Measurements from ENCODE around the gene GSKIP.

Gene GSKIP

DNA sequence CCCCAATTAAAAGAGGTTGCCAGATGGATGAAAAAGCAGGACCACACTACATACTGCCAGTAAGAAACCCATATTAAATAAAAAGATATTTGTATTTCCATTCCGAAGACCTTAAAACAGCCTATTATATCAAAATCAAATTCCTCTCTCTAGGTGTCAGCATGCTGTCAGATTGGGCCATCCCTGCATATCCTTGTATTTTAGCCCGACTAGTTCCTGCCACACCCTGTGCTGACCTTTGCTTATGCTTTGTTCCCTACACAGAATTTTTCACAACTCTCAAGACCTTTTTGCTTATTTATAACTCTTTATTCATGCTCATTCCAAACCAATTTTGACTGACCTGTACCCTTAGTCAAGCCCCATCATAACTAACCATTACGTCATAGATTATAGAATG lies 12.8 kb downstream of the GSKIP start:
- no peak for DNase-seq (ENCODE audit: low spot score)

DNA sequence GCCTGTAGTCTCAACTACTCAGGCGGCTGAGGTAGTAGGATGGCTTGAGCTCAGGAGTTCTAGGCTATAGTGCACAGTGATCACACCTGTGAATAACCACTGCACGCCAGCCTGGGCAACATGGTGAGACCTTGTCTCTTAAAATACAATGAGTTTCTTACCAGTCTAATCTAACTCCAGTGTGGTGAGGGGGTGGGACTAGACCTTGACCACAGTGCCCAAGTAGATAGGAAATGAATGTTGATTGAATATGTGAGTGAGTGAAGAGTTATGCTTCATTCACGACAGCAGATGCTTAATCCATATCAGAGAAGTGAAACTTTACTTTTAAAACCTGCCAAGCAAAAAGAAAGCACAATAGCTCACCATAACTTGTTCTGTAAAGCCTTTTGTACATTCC lies 17.4 kb downstream of the GSKIP start:
- DNase-seq (ENCODE audit: low spot score) = no peak

- DNase-seq (ENCODE audit: low spot score) = no peak
Observed at GRCh38 chr14:96383445-96383844, 20.1 kb downstream of the GSKIP start.

GRCh38 chr14:96384053-96384452 lies 20.7 kb downstream of the GSKIP start:
- no peak for DNase-seq (ENCODE audit: low spot score)

DNA sequence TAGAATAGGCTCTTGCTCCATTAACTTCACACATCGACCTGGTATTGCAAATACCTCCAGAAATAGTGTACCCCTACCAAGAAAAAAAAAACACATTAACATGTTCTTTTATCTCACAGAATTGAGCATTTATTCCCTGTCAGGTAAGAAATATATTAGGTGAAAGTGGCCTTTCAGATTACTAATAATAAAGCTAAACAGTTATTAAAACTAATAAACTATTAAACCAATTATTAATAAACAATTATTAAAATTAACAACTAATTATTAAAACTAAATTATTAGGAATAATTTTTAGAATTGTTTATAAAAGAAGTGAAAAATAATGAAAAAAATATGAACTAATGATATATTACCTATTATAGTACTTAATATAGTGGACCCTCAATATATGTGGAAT lies 21.4 kb downstream of the GSKIP start:
- DNase-seq (ENCODE audit: low spot score) = no peak

- DNase-seq (ENCODE audit: low spot score) = no peak
Observed at GRCh38 chr14:96385385-96385784, 22.1 kb downstream of the GSKIP start.

- no peak for DNase-seq (ENCODE audit: low spot score)
Observed at GRCh38 chr14:96390965-96391292, 27.6 kb downstream of the GSKIP start.

GRCh38 chr14:96391293-96392118 lies 28.2 kb downstream of the GSKIP start:
- DNase-seq (ENCODE audit: low spot score) = peak; percentile 81

DNA sequence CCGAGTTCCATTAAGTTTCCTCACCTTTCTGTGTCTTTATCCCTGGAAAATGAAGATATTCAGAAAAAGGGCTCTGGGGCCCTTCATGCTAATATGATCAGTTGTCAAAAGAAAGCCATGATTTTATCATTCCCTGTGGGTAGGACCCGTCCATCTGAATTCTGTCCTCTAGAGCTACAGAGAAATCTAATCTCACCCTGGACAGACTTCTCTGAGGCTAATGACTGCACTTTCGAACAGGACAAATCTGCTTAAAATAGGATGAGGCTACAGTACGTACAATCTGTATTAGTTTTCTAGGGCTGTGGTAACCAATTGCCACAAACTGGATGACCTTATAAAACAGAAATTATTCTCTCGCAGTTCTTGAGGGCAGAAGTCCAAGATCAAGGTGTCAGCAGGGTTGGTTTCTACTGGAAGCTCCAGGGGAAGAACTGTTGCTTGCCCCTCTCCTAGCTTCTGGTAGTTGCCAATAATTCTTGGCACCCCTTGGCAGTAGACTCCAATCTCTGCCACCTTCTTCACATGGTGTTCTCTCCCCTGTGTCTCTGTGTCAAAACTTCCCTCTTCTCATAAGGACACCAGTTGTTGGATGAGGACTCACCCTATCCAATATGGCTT lies 29.9 kb downstream of the GSKIP start:
- DNase-seq (ENCODE audit: low spot score) = no peak

GRCh38 chr14:96394047-96394815 lies 30.9 kb downstream of the GSKIP start:
- DNase-seq (ENCODE audit: low spot score) = no peak

- no peak for DNase-seq (ENCODE audit: low spot score)
Observed at GRCh38 chr14:96398432-96398831, 35.1 kb downstream of the GSKIP start.

DNA sequence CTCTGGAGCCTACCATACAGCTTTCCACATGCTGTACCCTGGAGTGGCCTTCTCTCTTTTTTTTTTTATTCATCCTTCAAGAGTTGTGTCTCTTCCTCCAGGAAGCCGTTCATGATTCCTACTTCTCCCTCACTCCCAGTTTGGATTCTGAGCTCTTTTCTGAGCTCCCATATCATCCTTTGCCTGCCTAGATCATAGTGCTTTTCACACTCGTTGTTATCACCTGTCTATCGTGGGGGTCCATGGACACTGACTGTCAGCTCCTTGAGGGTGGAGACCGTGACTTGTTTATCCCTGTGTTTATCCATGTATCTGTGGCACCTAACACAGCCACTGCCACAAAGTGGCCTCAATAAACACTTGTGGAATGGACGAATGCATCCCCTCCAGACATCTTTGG lies 35.6 kb downstream of the GSKIP start:
- DNase-seq (ENCODE audit: low spot score) = no peak

DNA sequence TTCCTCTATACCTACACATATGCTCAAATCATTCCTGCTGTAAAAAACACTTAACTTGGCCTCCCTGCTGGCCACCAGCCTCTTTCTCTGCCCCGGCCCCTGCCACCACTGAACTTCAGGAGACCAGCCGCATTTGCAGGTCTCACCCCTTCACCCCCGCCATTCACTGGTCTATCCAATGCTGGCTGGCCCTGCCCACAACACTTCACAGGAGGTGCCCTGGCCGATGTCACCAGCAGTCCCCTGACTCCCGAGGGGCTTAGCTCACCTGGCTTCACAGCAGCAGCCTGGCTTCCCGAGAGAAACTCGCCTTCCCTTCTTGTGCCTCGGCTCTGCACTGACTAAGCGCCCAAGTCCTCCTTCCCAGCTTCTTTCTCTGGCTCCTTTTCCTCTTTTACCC lies 36.1 kb downstream of the GSKIP start:
- no peak for DNase-seq (ENCODE audit: low spot score)

DNA sequence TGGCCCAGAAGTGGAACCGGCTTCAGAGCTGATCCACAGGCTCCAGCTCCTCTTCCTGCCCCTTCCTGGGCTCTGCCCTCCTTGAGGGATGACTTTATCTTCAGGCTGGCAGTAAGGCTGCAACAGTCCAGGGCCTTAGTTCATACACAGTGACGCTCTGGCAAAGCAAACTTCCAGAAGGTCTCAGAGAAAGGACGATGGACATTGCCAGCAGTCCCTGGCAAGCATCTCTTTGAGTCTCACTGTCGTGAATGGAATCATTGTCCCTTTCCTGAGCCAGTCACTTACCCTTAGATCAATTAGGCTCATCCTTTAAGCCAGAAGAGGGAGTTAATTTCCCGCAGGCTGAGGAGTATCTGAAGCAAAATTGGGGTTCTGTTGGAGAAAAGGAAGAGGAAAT lies 37.2 kb downstream of the GSKIP start:
- DNase-seq (ENCODE audit: low spot score) = no peak

DNA sequence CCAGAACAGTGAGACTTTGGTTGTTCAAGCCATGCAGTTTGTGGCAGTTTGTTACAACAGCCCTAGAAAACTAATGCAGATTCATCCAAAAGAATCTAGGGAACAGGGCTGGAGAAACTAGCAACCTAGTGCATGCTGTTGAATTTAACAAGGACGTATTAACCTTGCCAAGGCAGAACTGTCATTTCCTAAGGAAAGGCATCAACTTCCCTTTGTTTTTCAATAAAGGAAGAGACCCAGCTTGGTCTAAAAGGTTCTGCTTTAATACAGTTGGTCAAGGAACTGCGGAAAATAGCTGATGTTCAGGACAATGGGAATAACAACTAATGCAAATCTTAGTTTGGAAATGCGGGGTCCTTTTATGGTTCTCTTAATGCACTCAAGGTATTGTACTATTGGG lies 40.1 kb downstream of the GSKIP start:
- no peak for DNase-seq (ENCODE audit: low spot score)

GRCh38 chr14:96405677-96406076 lies 42.4 kb downstream of the GSKIP start:
- no peak for DNase-seq (ENCODE audit: low spot score)

- DNase-seq (ENCODE audit: low spot score) = no peak
Observed at GRCh38 chr14:96407935-96408570, 44.7 kb downstream of the GSKIP start.

GRCh38 chr14:96408608-96409007 lies 45.3 kb downstream of the GSKIP start:
- no peak for DNase-seq (ENCODE audit: low spot score)

- DNase-seq (ENCODE audit: low spot score) = no peak
Observed at GRCh38 chr14:96409701-96410100, 46.4 kb downstream of the GSKIP start.

DNA sequence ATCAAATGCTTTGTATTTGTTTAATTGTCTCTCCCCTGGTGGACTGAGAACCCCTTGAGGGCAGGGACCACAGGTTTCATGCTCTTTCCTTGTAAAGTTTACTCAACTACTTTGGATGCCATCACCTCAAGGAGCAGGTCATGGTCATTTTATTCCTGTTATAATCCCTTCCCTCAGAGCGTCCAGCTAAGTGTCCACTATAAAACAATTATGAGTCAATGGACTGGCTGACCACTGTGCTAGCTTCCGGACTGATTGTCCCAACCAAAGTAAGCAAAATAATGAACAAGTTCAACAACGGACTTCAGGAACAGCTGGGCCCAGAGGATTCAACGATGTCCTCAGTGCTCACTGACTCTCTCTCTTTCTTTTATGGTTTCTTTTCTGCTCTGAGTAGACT lies 46.8 kb downstream of the GSKIP start:
- no peak for DNase-seq (ENCODE audit: low spot score)

DNA sequence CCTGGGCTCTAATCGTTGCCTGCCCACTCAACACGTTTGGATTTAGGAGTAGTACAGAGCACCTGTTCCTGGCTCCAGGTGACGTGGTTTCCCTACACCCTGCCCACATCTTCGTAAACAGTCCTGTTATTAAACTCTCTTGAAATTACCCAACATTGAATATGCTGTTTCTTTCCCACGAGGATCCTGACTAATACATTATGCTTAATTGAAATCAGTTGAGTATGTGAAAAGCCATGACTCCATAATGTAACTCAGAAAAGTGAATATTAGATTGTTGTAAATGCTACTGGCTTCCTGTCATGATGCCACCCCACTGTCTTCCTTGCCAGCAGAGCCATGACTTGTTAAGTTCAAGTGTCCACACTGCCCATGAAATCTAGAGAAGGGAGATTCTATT lies 50.2 kb downstream of the GSKIP start:
- DNase-seq (ENCODE audit: low spot score) = no peak

GRCh38 chr14:96415559-96415958 lies 52.2 kb downstream of the GSKIP start:
- no peak for DNase-seq (ENCODE audit: low spot score)

Measured in SK-N-DZ (cell line).